KOPT-K1 (cell line): ENCODE measurements around the gene SPATA21.

ENCODE experiments used
- H3K27ac ChIP-seq: fragments of 200-600 bp; sonication (generic); 2 replicates; pipeline ENCODE4 v1.5.1; 2016; ENCODE audit warnings: antibody characterized with exemption, mild to moderate bottlenecking, low read depth, low read length; ENCODE audit not compliant: poor library complexity, severe bottlenecking
- H3K36me3 ChIP-seq: fragments of 200-600 bp; sonication (generic); 2 replicates; pipeline ENCODE4 v1.5.1; 2017; ENCODE audit warnings: antibody characterized with exemption, mild to moderate bottlenecking, low read length, moderate library complexity; ENCODE audit not compliant: insufficient read depth
- H3K9me3 ChIP-seq: fragments of 200-600 bp; sonication (generic); 2 replicates; pipeline ENCODE4 v1.5.1; 2017; ENCODE audit warnings: antibody characterized with exemption, low read length, mild to moderate bottlenecking; ENCODE audit not compliant: insufficient read depth, poor library complexity, severe bottlenecking

SPATA21 gene

GRCh38 chr1:16418823-16419425, 18.3 kb downstream of the SPATA21 start:
- Histone ChIP-seq H3K36me3 (no peaks in the 10 kb centered on the region), H3K27ac (no peak overlapping the region), H3K9me3 (no peaks in the 10 kb centered on the region)

- Histone ChIP-seq H3K27ac (no peak overlapping the region), H3K9me3 (no peaks in the 10 kb centered on the region), H3K36me3 (no peaks in the 10 kb centered on the region)
These were observed 24.0 kb downstream of the SPATA21 start for GRCh38 chr1:16413191-16413590.

- no peak overlapping the region for H3K27ac ChIP-seq
- no peaks in the 10 kb centered on the region for H3K36me3 ChIP-seq
- no peaks in the 10 kb centered on the region for H3K9me3 ChIP-seq
These were observed 26.4 kb downstream of the SPATA21 start for GRCh38 chr1:16410803-16411202.

- no peaks in the 10 kb centered on the region for H3K9me3 ChIP-seq
- H3K27ac ChIP-seq, result no peak overlapping the region
- H3K36me3 ChIP-seq, result no peaks in the 10 kb centered on the region
These were observed 27.6 kb downstream of the SPATA21 start for GRCh38 chr1:16409536-16410152.

GRCh38 chr1:16406868-16407267, 30.4 kb downstream of the SPATA21 start:
- no peaks in the 10 kb centered on the region for H3K9me3 ChIP-seq
- H3K36me3 ChIP-seq, result no peaks in the 10 kb centered on the region
- no peak overlapping the region for H3K27ac ChIP-seq

- Histone ChIP-seq H3K36me3 (no peaks in the 10 kb centered on the region; the same call in 1 of the 2 replicates), H3K9me3 (no peaks in the 10 kb centered on the region), H3K27ac (no peak overlapping the region)
These were observed 31.8 kb downstream of the SPATA21 start for GRCh38 chr1:16405441-16405840.

GRCh38 chr1:16402742-16403141, 34.5 kb downstream of the SPATA21 start:
- no peaks in the 10 kb centered on the region for H3K9me3 ChIP-seq
- no peak overlapping the region for H3K27ac ChIP-seq
- peaks cover 25% of the 10 kb centered on the region for H3K36me3 ChIP-seq

- Histone ChIP-seq H3K9me3 (no peaks in the 10 kb centered on the region), H3K36me3 (peaks cover 65% of the 10 kb centered on the region), H3K27ac (no peak overlapping the region)
These were observed 38.8 kb downstream of the SPATA21 start for GRCh38 chr1:16398371-16398953.

- Histone ChIP-seq H3K9me3 (no peaks in the 10 kb centered on the region), H3K36me3 (peaks cover 79% of the 10 kb centered on the region), H3K27ac (no peak overlapping the region)
These were observed 40.1 kb downstream of the SPATA21 start for GRCh38 chr1:16397120-16397519.

- Histone ChIP-seq H3K36me3 (peaks cover 84% of the 10 kb centered on the region), H3K9me3 (no peaks in the 10 kb centered on the region), H3K27ac (no peak overlapping the region)
These were observed 40.6 kb downstream of the SPATA21 start for GRCh38 chr1:16396591-16396990.

GRCh38 chr1:16394977-16395376, 42.2 kb downstream of the SPATA21 start:
- Histone ChIP-seq H3K36me3 (peaks cover 84% of the 10 kb centered on the region), H3K27ac (no peak overlapping the region), H3K9me3 (no peaks in the 10 kb centered on the region)

- Histone ChIP-seq H3K36me3 (peaks cover 73% of the 10 kb centered on the region), H3K27ac (no peak overlapping the region)
These were observed 43.4 kb downstream of the SPATA21 start for GRCh38 chr1:16393570-16394521.

GRCh38 chr1:16392740-16393569, 44.3 kb downstream of the SPATA21 start:
- Histone ChIP-seq H3K9me3 (no peaks in the 10 kb centered on the region), H3K36me3 (peaks cover 64% of the 10 kb centered on the region), H3K27ac (no peak overlapping the region)

More at GRCh38 chr1:16393570-16394521, 43.4 kb downstream of the SPATA21 start:
- no peaks in the 10 kb centered on the region for H3K9me3 ChIP-seq

- Histone ChIP-seq H3K36me3 (peaks cover 54% of the 10 kb centered on the region), H3K27ac (no peak overlapping the region), H3K9me3 (no peaks in the 10 kb centered on the region)
These were observed 45.8 kb downstream of the SPATA21 start for GRCh38 chr1:16391411-16391810.
